SJCRH30 (cell line): ENCODE results near the gene ACTR1B. TPM values are rescaled to one million over a fixed set of nuclear protein-coding genes. Genes with fewer than 3 reads are reported as not detected.
"Not testable (repeated sequence)": the region's sequence is repeated elsewhere in the genome, so short reads cannot be mapped to it uniquely, and the experiment has no call there.

Source experiments
- DNase-seq, 2 experiments: peaks; one replicate each; pipeline ENCODE4 v3.0.0-alpha.2; 2015 to 2020
- H3K27ac ChIP-seq: fragments of 250-450 bp; sonication (Bioruptor Pico); 2 replicates; pipeline ENCODE4 v1.5.1; 2020; ENCODE audit warnings: mild to moderate bottlenecking, moderate library complexity
- H3K27me3 ChIP-seq: fragments of 250-450 bp; sonication (Bioruptor Pico); 2 replicates; pipeline ENCODE4 v1.5.1; 2020; ENCODE audit warnings: mild to moderate bottlenecking, moderate library complexity
- H3K36me3 ChIP-seq: fragments of 250-450 bp; sonication (Bioruptor Pico); 2 replicates; pipeline ENCODE4 v1.5.1; 2020; ENCODE audit warnings: mild to moderate bottlenecking, moderate library complexity
- H3K4me1 ChIP-seq: fragments of 250-450 bp; sonication (Bioruptor Pico); 2 replicates; pipeline ENCODE4 v1.5.1; 2020; ENCODE audit warnings: mild to moderate bottlenecking, moderate library complexity
- H3K4me3 ChIP-seq: fragments of 250-450 bp; sonication (Bioruptor Pico); 2 replicates; pipeline ENCODE4 v1.5.1; 2020; ENCODE audit warnings: mild to moderate bottlenecking, moderate library complexity
- H3K9me3 ChIP-seq: fragments of 250-450 bp; sonication (Bioruptor Pico); replicated peaks from 2 replicates; pipeline ENCODE4 v1.5.1; 2020; ENCODE audit warnings: mild to moderate bottlenecking, moderate library complexity
- total RNA-seq: library from RNA; depleted of rRNA; stranded (reverse); fragments of >200 nt; shearing (Covaris generic); gene quantifications from 2 replicates; pipeline ENCODE4 v1.2.3, GENCODE V29; 2014; rRNA removed

ACTR1B gene
- total RNA-seq, 1 experiment from 2014 or later = 31.6 TPM

- H3K36me3 ChIP-seq, DNase-seq, H3K9me3 ChIP-seq, H3K4me3 ChIP-seq, H3K27ac ChIP-seq, H3K4me1 ChIP-seq, H3K27me3 ChIP-seq: not testable (repeated sequence)
These were observed 37.8 kb downstream of the ACTR1B start for GRCh38 chr2:97626049-97626430.

GRCh38 chr2:97625354-97626048 is 38.3 kb downstream of the ACTR1B start:
- H3K36me3 ChIP-seq, H3K9me3 ChIP-seq, DNase-seq: not testable (repeated sequence)

GRCh38 chr2:97622976-97623375 is 40.9 kb downstream of the ACTR1B start:
- not testable (repeated sequence) for H3K4me3 ChIP-seq, H3K36me3 ChIP-seq, H3K27ac ChIP-seq, DNase-seq, H3K9me3 ChIP-seq, H3K4me1 ChIP-seq, H3K27me3 ChIP-seq

More at GRCh38 chr2:97625354-97626048, 38.3 kb downstream of the ACTR1B start:
- H3K27ac ChIP-seq, H3K27me3 ChIP-seq, H3K4me3 ChIP-seq, H3K4me1 ChIP-seq: not testable (repeated sequence)

- H3K4me1 ChIP-seq, H3K36me3 ChIP-seq, H3K27me3 ChIP-seq, H3K9me3 ChIP-seq, DNase-seq, H3K4me3 ChIP-seq, H3K27ac ChIP-seq: not testable (repeated sequence)
These were observed 43.4 kb downstream of the ACTR1B start for GRCh38 chr2:97620492-97620891.

- not testable (repeated sequence) for H3K9me3 ChIP-seq, H3K27me3 ChIP-seq, H3K4me3 ChIP-seq, DNase-seq, H3K4me1 ChIP-seq, H3K27ac ChIP-seq, H3K36me3 ChIP-seq
These were observed 44.7 kb downstream of the ACTR1B start for GRCh38 chr2:97618939-97619827.

- Histone ChIP-seq H3K36me3 (no peaks in the 10 kb centered on the region), H3K4me1 (no peaks in the 10 kb centered on the region), H3K4me3 (no peak overlapping the region), H3K27ac (no peak overlapping the region), H3K9me3 (no peaks in the 10 kb centered on the region), H3K27me3 (no peaks in the 10 kb centered on the region)
- DNase-seq = no peak
These were observed 45.9 kb downstream of the ACTR1B start for GRCh38 chr2:97617911-97618310.

- not testable (repeated sequence) for H3K27me3 ChIP-seq, H3K4me1 ChIP-seq, H3K4me3 ChIP-seq, H3K36me3 ChIP-seq, H3K27ac ChIP-seq, H3K9me3 ChIP-seq, DNase-seq
These were observed 48.1 kb downstream of the ACTR1B start for GRCh38 chr2:97615746-97616145.

- H3K27me3 ChIP-seq, H3K36me3 ChIP-seq, H3K4me1 ChIP-seq, H3K4me3 ChIP-seq, H3K27ac ChIP-seq, H3K9me3 ChIP-seq, DNase-seq: not testable (repeated sequence)
These were observed 51.9 kb downstream of the ACTR1B start for GRCh38 chr2:97611895-97612294.

- not testable (repeated sequence) for H3K36me3 ChIP-seq, H3K27ac ChIP-seq, DNase-seq, H3K4me1 ChIP-seq, H3K27me3 ChIP-seq, H3K4me3 ChIP-seq, H3K9me3 ChIP-seq
These were observed 55.1 kb downstream of the ACTR1B start for GRCh38 chr2:97608745-97609144.

Other genes with a start within 250 kb of the ACTR1B start
- gene ANKRD36B, start 74.2 kb downstream of the ACTR1B start, total RNA-seq = 22.7 and 27.3 TPM in 2 replicates
- 283 and 314 TPM in 2 replicates for gene COX5B, start 18.0 kb downstream of the ACTR1B start, total RNA-seq
- 1.3 and 2.4 TPM in 2 replicates for gene C2orf92, start 5.7 kb upstream of the ACTR1B start, total RNA-seq
- 0.30 and 0.35 TPM in 2 replicates for gene ZAP70, start 49.5 kb upstream of the ACTR1B start, total RNA-seq